K562 (cell line): ENCODE measurements around the gene DHX36. TPM values are rescaled to one million over a fixed set of nuclear protein-coding genes. Genes with fewer than 3 reads are reported as not detected.

Experiments used
- ATAC-seq: fragments of 200-7000 bp; cut with Tn5 transposase; 3 replicates; pipeline ENCODE4 v1.9.1; 2020; ENCODE audit warnings: moderate library complexity
- BruUV-seq: library from RNA; stranded (reverse); fragments of 400-500 nt; replicated peaks from 2 replicates; lab custom pipeline; 2021; lab: Mats Ljungman, UMichigan
- CTCF ChIA-PET: fragments of 300-600 bp; formaldehyde crosslinking; extraction: SDS; loops from one replicate; lab custom pipeline; 2021; ENCODE audit warnings: low intra/inter-chr PET ratio; lab: Yijun Ruan, JAX
- POLR2A ChIA-PET: fragments of 300-600, 350-650 bp; sonication (Branson Sonifier 250); formaldehyde crosslinking; extraction: SDS; loops from one replicate; lab custom pipeline; 2021; ENCODE audit warnings: antibody characterized with exemption, inconsistent platforms; lab: Yijun Ruan, JAX
- DNase-seq, 4 experiments: peaks; one replicate each; pipeline versions ENCODE4 v3.0.0 to v3.0.0-alpha.2; 2011 to 2018; ENCODE audit warnings: low spot score in 3 of 4, mixed read lengths in 3 of 4; ENCODE audit errors: extremely low read depth in 1 of 4
- FAIRE-seq: peaks from 2 replicates; lab custom pipeline; 2011; peaks lifted over from hg19 to GRCh38; lab: Jason Lieb, UNC
- H2AFZ ChIP-seq: 2 replicates; pipeline ENCODE4 v1.6.0; 2011; ENCODE audit warnings: low read depth, low read length, control low read depth, inconsistent platforms
- H3K27ac ChIP-seq: fragments of 200-600 bp; 3 replicates; pipeline ENCODE4 v1.8.0; 2011; ENCODE audit warnings: low read depth, mild to moderate bottlenecking, control low read depth, inconsistent platforms, low read length, moderate library complexity, mixed read lengths; ENCODE audit errors: extremely low read depth
- H3K27me3 ChIP-seq, 2 experiments: fragments of 300-600 bp in 1 of 2; 2 replicates in 1 of 2; 3 replicates in 1 of 2; pipeline versions ENCODE4 v1.6.0 to v1.8.0; 2011; ENCODE audit warnings: inconsistent platforms in 2 of 2, low read length in 2 of 2, mild to moderate bottlenecking in 1 of 2, mixed read lengths in 1 of 2, moderate library complexity in 1 of 2; ENCODE audit not compliant: control insufficient read depth in 2 of 2, insufficient read depth in 2 of 2
- H3K36me3 ChIP-seq: fragments of 300-600 bp; 3 replicates; pipeline ENCODE4 v1.8.0; 2011; ENCODE audit warnings: mild to moderate bottlenecking, low read length, inconsistent platforms; ENCODE audit not compliant: control insufficient read depth, insufficient read depth
- H3K4me1 ChIP-seq, 2 experiments: fragments of 200-600 bp in 1 of 2; replicated peaks in 1 of 2; 2 replicates in 1 of 2; 3 replicates in 1 of 2; pipeline versions ENCODE4 v1.5.1 to v1.8.0; 2011; ENCODE audit warnings: inconsistent platforms in 2 of 2, low read length in 2 of 2, mild to moderate bottlenecking in 1 of 2, mixed read lengths in 1 of 2, moderate library complexity in 1 of 2; ENCODE audit not compliant: control insufficient read depth in 2 of 2, insufficient read depth in 2 of 2
- H3K4me2 ChIP-seq: 2 replicates; pipeline ENCODE4 v1.6.1; 2011; ENCODE audit warnings: low read length, control low read depth, inconsistent platforms, mixed read lengths; ENCODE audit not compliant: insufficient read depth
- H3K4me3 ChIP-seq: fragments of 200-600 bp; sonication (generic), shearing (Covaris generic); 2 replicates; pipeline ENCODE4 v1.5.1; 2016; ENCODE audit warnings: control low read depth, inconsistent platforms
- H3K79me2 ChIP-seq: fragments of 200-600 bp; 3 replicates; pipeline ENCODE4 v1.8.0; 2011; ENCODE audit warnings: low read length, inconsistent platforms; ENCODE audit not compliant: control insufficient read depth, insufficient read depth
- H3K9ac ChIP-seq, 2 experiments: 2 replicates each; pipeline versions ENCODE4 v1.6.0 to v1.6.1; 2011; ENCODE audit warnings: low read depth in 2 of 2, low read length in 2 of 2, control low read depth in 1 of 2, inconsistent platforms in 1 of 2, mild to moderate bottlenecking in 1 of 2, mixed read lengths in 1 of 2; ENCODE audit not compliant: insufficient read depth in 1 of 2
- H3K9me1 ChIP-seq: one replicate; pipeline ENCODE4 v1.6.0; 2011; ENCODE audit warnings: inconsistent platforms, mild to moderate bottlenecking, low read length, moderate library complexity; ENCODE audit not compliant: control insufficient read depth, insufficient read depth
- H3K9me3 ChIP-seq: replicated peaks from 2 replicates; pipeline ENCODE4 v1.5.1; 2011; ENCODE audit warnings: low read depth, low read length, inconsistent platforms; ENCODE audit not compliant: control insufficient read depth, insufficient read depth
- H4K20me1 ChIP-seq: replicated peaks from 2 replicates; pipeline ENCODE4 v1.6.1; 2011; ENCODE audit warnings: low read length, inconsistent platforms, mixed read lengths; ENCODE audit not compliant: control insufficient read depth, insufficient read depth
- CREB3 ChIP-seq: fragments of 450-650 bp; conservative IDR thresholded peaks from 2 replicates; pipeline ENCODE4 v1.6.1; 2016; ENCODE audit warnings: missing genetic modification characterization, low read depth, mild to moderate bottlenecking, missing compliant biosample characterization, moderate library complexity
- WGBS: fragments of 100-300 bp; shearing (Covaris generic); methylation state at CpG from one replicate; pipeline ENCODE4 v1.1.6; 2016; ENCODE audit warnings: low coverage, mixed read lengths; ENCODE audit not compliant: insufficient coverage; ENCODE audit errors: missing lambda C conversion rate; 5-methylcytosine and 5-hydroxymethylcytosine counted together
- in situ Hi-C: fragments of 300-500 bp; cut with MboI; formaldehyde crosslinking; loops from 4 replicates; pipeline ENCODE4 v1.15.0; 2018; ENCODE audit warnings: inconsistent platforms, mixed read lengths
- intact Hi-C: fragments of 100-400 bp; cut with micrococcal nuclease; formaldehyde crosslinking; loops from 2 replicates; pipeline ENCODE4 v1.14.2; 2022
- polyA plus RNA-seq, 8 experiments: library from polyadenylated mRNA; depleted of rRNA in 4 of 8; stranded (reverse) in 5 of 8; unstranded in 3 of 8; fragments of >200 nt; fragmentation: Nextera tagmentation in 2 of 8; fragmentation: Illumina TruSeq in 1 of 8; extraction: Ambion mirVana in 2 of 8; extraction: Trizol in 1 of 8; gene quantifications; 2 replicates each; pipeline versions ENCODE4 v1.2.1 to v1.2.3, GENCODE V29; 2011 to 2014; ENCODE audit warnings: inconsistent platforms in 1 of 8, missing spikeins in 1 of 8
- total RNA-seq, 7 experiments: library from RNA; depleted of rRNA in 6 of 7; stranded (reverse); fragments of >200 nt in 6 of 7; fragmentation: Illumina TruSeq in 2 of 7; extraction: Trizol in 2 of 7; gene quantifications; 2 replicates each; pipeline versions ENCODE4 v1.2.1 to v1.2.3, GENCODE V29; 2011 to 2021; ENCODE audit warnings: low replicate concordance in 1 of 7
- TF ChIP-seq, protein P1 (sequence below): fragments of 450-650 bp; IDR thresholded peaks from 2 replicates; pipeline ENCODE4 v1.6.1; 2016; ENCODE audit warnings: mild to moderate bottlenecking, moderate library complexity
- TF ChIP-seq, protein P2 (sequence below): fragments of 250-450 bp; sonication (Bioruptor Pico); IDR thresholded peaks from 2 replicates; pipeline ENCODE4 v1.8.0; 2021; ENCODE audit warnings: borderline replicate concordance, mild to moderate bottlenecking, moderate library complexity; ENCODE audit not compliant: poor library complexity, severe bottlenecking

DHX36 gene
- total and polyA plus RNA-seq, 9 of the 15 experiments (the other 6 are each of a cell fraction or from before 2014, with no cell fraction given): 44.3 to 98.7 (median 57.0) TPM

- H3K27me3 ChIP-seq: no peaks in the 10 kb centered on the region
- intact Hi-C loops: no loop called here
- TF ChIP-seq, protein P1, sequence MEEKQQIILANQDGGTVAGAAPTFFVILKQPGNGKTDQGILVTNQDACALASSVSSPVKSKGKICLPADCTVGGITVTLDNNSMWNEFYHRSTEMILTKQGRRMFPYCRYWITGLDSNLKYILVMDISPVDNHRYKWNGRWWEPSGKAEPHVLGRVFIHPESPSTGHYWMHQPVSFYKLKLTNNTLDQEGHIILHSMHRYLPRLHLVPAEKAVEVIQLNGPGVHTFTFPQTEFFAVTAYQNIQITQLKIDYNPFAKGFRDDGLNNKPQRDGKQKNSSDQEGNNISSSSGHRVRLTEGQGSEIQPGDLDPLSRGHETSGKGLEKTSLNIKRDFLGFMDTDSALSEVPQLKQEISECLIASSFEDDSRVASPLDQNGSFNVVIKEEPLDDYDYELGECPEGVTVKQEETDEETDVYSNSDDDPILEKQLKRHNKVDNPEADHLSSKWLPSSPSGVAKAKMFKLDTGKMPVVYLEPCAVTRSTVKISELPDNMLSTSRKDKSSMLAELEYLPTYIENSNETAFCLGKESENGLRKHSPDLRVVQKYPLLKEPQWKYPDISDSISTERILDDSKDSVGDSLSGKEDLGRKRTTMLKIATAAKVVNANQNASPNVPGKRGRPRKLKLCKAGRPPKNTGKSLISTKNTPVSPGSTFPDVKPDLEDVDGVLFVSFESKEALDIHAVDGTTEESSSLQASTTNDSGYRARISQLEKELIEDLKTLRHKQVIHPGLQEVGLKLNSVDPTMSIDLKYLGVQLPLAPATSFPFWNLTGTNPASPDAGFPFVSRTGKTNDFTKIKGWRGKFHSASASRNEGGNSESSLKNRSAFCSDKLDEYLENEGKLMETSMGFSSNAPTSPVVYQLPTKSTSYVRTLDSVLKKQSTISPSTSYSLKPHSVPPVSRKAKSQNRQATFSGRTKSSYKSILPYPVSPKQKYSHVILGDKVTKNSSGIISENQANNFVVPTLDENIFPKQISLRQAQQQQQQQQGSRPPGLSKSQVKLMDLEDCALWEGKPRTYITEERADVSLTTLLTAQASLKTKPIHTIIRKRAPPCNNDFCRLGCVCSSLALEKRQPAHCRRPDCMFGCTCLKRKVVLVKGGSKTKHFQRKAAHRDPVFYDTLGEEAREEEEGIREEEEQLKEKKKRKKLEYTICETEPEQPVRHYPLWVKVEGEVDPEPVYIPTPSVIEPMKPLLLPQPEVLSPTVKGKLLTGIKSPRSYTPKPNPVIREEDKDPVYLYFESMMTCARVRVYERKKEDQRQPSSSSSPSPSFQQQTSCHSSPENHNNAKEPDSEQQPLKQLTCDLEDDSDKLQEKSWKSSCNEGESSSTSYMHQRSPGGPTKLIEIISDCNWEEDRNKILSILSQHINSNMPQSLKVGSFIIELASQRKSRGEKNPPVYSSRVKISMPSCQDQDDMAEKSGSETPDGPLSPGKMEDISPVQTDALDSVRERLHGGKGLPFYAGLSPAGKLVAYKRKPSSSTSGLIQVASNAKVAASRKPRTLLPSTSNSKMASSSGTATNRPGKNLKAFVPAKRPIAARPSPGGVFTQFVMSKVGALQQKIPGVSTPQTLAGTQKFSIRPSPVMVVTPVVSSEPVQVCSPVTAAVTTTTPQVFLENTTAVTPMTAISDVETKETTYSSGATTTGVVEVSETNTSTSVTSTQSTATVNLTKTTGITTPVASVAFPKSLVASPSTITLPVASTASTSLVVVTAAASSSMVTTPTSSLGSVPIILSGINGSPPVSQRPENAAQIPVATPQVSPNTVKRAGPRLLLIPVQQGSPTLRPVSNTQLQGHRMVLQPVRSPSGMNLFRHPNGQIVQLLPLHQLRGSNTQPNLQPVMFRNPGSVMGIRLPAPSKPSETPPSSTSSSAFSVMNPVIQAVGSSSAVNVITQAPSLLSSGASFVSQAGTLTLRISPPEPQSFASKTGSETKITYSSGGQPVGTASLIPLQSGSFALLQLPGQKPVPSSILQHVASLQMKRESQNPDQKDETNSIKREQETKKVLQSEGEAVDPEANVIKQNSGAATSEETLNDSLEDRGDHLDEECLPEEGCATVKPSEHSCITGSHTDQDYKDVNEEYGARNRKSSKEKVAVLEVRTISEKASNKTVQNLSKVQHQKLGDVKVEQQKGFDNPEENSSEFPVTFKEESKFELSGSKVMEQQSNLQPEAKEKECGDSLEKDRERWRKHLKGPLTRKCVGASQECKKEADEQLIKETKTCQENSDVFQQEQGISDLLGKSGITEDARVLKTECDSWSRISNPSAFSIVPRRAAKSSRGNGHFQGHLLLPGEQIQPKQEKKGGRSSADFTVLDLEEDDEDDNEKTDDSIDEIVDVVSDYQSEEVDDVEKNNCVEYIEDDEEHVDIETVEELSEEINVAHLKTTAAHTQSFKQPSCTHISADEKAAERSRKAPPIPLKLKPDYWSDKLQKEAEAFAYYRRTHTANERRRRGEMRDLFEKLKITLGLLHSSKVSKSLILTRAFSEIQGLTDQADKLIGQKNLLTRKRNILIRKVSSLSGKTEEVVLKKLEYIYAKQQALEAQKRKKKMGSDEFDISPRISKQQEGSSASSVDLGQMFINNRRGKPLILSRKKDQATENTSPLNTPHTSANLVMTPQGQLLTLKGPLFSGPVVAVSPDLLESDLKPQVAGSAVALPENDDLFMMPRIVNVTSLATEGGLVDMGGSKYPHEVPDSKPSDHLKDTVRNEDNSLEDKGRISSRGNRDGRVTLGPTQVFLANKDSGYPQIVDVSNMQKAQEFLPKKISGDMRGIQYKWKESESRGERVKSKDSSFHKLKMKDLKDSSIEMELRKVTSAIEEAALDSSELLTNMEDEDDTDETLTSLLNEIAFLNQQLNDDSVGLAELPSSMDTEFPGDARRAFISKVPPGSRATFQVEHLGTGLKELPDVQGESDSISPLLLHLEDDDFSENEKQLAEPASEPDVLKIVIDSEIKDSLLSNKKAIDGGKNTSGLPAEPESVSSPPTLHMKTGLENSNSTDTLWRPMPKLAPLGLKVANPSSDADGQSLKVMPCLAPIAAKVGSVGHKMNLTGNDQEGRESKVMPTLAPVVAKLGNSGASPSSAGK: no peak
- TF ChIP-seq, protein P2, sequence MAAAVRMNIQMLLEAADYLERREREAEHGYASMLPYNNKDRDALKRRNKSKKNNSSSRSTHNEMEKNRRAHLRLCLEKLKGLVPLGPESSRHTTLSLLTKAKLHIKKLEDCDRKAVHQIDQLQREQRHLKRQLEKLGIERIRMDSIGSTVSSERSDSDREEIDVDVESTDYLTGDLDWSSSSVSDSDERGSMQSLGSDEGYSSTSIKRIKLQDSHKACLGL (CRISPR knock-in tag): no peak
- no peak for TF ChIP-seq CREB3 (tag)
Observed at GRCh38 chr3:154345422-154346122, 21.3 kb upstream of the DHX36 start.

More at GRCh38 chr3:154345422-154346122, 21.3 kb upstream of the DHX36 start:
- Histone ChIP-seq H3K9ac (no peak overlapping the region), H3K36me3 (no peaks in the 10 kb centered on the region), H3K79me2 (no peaks in the 10 kb centered on the region), H3K4me1 (no peaks in the 10 kb centered on the region), H4K20me1 (no peaks in the 10 kb centered on the region), H3K27ac (no peak overlapping the region), H3K9me1 (no peaks in the 10 kb centered on the region), H3K4me2 (no peak overlapping the region), H3K4me3 (no peak overlapping the region), H2AFZ (no peak overlapping the region), H3K9me3 (no peaks in the 10 kb centered on the region)
- FAIRE-seq (no peak), DNase-seq (no peak), ATAC-seq (no peak)
- POLR2A ChIA-PET: no interaction called here
- WGBS: 7% methylated on average over 2 of the region's 2 CpGs
- BruUV-seq: no TSS peak
- CTCF ChIA-PET: no interaction called here
- in situ Hi-C loops: no loop called here
